GM13977 (cell line): ENCODE measurements around the gene CTSZ.
"Not testable (repeated sequence)": the region's sequence is repeated elsewhere in the genome, so short reads cannot be mapped to it uniquely, and the experiment has no call there.

ENCODE experiments used
- DNase-seq: peaks from one replicate; pipeline ENCODE4 v3.0.0; 2012; ENCODE audit warnings: low spot score
- in situ Hi-C: fragments of 300-500 bp; cut with MboI; formaldehyde crosslinking; loops from one replicate; pipeline ENCODE4 v1.12.0; 2022; ENCODE audit warnings: low sequenced_read_pairs, low pct_unique_long_range_greater_than_20kb, mixed read lengths, inconsistent platforms; ENCODE audit not compliant: unreplicated experiment
- TF ChIP-seq, protein P1 (sequence below): IDR thresholded peaks from 2 replicates; pipeline ENCODE4 v1.5.1; 2012; ENCODE audit warnings: mild to moderate bottlenecking, control low read depth; ENCODE audit not compliant: insufficient read depth; ENCODE audit errors: extremely low read depth, missing control alignments

Gene CTSZ

DNA sequence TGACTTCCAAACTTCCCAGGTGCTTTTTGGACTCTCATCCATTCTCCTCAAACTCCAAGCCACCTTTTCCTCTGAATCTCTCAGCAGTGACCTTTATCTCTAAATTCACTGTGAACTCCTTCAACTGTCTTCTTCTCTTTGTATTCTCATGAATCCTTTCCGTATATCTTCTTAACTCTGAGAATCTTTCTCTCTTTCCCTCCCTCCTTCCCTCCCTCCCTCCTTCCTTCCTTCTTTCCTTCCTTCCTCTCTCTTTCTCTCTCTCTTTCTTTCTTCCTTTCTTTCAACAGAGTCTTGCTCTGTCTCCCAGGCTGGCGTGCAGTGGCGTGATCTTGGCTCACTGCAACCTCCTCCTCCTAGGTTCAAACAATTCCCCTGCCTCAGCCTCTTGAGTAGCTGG, 39.8 kb upstream of the CTSZ start:
- DNase-seq, result no peak
- in situ Hi-C loops, result no loop called here
- TF ChIP-seq, protein P1, sequence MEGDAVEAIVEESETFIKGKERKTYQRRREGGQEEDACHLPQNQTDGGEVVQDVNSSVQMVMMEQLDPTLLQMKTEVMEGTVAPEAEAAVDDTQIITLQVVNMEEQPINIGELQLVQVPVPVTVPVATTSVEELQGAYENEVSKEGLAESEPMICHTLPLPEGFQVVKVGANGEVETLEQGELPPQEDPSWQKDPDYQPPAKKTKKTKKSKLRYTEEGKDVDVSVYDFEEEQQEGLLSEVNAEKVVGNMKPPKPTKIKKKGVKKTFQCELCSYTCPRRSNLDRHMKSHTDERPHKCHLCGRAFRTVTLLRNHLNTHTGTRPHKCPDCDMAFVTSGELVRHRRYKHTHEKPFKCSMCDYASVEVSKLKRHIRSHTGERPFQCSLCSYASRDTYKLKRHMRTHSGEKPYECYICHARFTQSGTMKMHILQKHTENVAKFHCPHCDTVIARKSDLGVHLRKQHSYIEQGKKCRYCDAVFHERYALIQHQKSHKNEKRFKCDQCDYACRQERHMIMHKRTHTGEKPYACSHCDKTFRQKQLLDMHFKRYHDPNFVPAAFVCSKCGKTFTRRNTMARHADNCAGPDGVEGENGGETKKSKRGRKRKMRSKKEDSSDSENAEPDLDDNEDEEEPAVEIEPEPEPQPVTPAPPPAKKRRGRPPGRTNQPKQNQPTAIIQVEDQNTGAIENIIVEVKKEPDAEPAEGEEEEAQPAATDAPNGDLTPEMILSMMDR, result no peak

DNA sequence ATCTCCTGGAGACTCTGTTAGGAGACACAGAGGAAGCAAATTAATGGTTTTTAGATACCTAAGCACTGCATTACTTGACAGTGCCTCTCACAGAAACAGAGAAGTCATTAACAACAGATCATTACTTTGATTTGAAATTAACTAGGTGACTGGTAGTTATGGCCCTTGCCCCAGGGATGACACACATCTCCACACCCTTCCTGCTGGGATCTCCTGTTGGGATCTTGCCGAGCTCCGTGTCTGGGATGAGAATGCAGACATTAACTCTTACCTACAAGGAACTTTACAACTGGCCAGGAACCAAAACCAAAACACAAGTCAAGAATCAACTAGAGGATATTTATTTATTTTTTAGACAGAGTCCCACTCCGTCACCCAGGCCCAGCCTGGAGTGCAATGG, 37.7 kb upstream of the CTSZ start:
- TF ChIP-seq, protein P1, result no peak
- in situ Hi-C loops, result no loop called here

DNA sequence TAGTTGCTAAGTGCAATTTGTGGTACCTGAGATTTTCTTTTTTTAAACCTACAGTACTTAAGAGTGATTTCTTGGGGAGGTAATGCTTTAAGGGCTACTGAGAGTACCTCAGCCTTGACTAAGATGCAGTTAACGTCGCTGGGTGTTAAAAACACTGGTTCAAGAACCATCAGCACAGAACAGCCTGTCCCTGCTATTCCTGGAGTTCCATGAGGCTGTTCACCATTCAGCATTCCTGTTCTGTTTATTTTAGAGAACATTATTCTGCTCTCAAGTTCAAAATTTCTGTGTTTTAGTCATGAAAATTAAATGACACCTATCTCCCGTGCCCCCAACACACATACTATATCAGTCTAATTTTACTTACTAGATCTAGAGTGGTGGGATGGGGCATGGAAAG, 37.2 kb upstream of the CTSZ start:
- TF ChIP-seq, protein P1, result no peak
- DNase-seq, result no peak
- in situ Hi-C loops, result no loop called here

More for the DNA sequence above, 37.7 kb upstream of the CTSZ start:
- DNase-seq, result no peak

DNA sequence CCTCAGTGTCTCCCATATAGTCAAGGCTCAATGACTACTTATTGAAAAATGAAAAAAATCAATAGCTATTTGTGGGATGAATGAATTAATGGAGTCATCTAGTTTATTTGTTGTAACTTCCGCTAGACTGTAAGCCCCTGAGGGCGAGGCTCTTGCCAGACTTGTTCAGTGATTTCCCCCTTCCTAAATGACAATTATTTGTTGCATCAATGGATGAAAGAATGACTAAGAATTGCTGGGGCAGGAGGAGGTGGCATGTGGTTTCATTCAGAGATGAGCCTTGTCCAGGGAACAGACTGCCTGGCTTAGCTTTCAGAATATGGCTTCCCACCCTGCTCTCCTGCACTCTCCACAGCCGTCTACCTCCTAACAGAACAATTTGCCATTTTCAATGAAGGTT, 36.6 kb upstream of the CTSZ start:
- TF ChIP-seq, protein P1, result no peak
- in situ Hi-C loops, result no loop called here
- no peak for DNase-seq

DNA sequence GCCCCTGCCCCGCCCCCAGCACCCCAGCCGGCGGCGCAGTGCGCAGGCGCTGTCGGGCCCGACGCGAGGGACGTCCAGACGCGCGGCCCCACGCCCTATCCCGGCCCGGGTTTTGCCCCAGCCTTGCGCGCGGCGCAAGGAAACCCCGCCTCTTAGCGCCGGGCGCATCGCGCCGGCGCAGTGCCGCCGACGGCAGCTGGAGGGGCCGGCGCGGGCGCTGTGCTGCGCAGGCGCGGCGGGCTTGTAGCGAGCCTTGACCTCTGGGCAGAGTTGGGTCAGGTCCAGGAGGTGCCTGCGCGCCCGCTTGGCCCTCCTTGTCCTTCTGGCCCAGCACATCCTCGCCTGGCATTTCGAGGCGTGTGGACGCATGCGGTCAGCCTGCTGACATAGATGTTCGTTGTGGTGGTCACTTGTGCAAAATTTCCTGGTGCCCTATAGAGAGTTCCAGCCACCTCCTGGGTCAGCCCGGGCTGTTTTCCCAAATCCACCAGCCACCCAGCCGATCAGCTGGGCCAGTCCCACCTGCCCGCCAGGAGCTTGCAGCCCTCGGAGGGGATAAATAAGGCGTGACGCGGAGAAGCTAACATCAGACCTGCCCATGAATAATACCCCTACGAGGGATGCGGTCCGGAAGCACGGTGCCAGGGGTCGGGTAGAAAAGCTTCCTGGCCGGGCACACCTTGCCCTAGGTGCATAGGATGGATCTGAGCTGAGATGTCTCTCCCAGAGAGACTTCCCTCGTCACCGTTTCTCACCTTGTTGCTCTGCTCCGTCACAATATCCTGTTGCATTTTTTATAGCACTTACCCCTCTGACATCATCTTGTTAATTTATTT, 36.0 kb upstream of the CTSZ start:
- DNase-seq, result peak; percentile 99
- TF ChIP-seq, protein P1, result no peak
- in situ Hi-C loops, result no loop called here

DNA sequence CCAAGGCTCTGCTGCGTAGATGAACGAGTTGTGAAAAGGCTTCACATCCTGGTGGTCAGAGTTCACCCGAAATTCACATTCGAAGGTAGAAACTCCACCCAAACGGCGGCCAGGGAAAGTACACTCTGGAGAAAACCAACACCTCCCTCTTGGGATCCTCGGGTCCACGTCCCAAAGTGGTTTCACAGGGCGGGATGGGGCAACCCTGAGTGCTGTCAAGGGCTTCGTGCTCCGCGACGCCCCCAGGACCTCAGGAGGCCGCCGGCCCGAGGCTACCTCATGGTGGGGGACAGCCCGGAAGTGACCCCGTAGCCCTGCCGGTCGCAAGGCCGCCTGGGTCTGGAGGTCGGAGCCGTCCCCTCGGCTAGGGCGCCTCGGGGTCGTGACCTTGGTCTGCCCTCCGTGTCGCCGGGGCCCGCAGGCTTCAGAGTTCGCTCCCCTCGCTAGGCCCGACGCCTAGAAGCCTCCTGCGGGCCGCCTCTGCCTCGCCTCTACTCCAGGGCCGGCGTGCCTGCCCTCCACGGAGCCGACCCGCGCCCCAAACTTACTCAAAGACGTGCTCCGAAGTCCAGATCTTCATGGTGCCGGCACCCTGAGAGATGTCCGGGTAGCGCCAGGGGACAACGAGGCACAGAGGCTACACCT, 35.2 kb upstream of the CTSZ start, which contains the start of gene PRELID3B:
Gene PRELID3B, minus strand, starts transcription at position 636 of the 645 bp plus-strand sequence. Its CDS starts 56 bp downstream, at position 580.
- peak; percentile 40 for DNase-seq
- in situ Hi-C loops, result no loop called here
- TF ChIP-seq, protein P1, result no peak

DNA sequence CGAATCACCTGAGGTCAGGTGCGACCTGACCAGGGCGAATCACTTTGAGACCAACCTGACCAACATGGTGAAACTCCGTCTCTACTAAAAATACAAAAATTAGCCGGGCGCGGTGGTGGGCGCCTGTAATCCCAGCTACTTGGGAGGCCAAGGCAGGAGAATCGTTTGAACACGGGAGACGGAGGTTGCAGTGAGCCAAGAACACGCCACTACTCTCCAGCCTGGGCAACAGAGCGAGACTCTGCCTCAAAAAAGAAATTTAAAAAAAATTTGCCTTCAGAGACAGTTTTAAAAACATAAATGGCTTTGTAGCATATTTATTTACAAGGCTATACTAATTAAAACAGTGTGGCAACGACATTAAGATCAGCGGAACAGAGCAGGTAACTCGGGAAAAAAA, 34.4 kb upstream of the CTSZ start:
- in situ Hi-C loops, DNase-seq: not testable (repeated sequence)
